Upper lobe of left lung (tissue), 4 donors: ENCODE results near the gene MAP1S.

Experiments used
- EP300 ChIP-seq, 4 donors: sonication (generic); formaldehyde crosslinking; IDR thresholded peaks; one replicate each; pipeline ENCODE4 v1.5.1; 2017; ENCODE audit warnings: antibody characterized with exemption in 4 of 4, control low read depth in 2 of 4
- TF ChIP-seq, protein P1 (sequence below), 6 experiments: fragments of 450-650 bp in 4 of 6; fragments of 200-600 bp in 2 of 6; sonication (generic) in 2 of 6; IDR thresholded peaks; one replicate each; pipeline ENCODE4 v1.5.1; 2016 to 2019; ENCODE audit warnings: antibody characterized with exemption in 6 of 6

DNA sequence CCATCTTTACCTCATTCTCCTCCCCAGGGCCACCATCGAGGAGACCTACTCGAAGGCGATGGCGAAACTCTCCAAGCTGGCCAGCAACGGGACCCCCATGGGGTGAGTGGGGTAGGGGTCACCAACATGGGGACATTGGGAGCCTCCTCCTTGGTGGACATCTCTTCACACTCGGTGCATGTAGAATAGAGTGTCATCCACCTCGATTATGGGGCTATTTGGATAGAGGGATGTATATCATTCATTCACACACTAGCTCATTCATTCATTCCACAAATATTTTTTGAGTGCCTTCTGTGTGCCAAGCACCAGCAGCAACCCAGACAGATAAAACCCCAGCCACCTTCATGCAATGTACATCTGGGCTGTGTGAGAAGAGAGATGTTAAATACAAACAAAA, 45.1 kb downstream of the MAP1S start:
- TF ChIP-seq, protein P1, sequence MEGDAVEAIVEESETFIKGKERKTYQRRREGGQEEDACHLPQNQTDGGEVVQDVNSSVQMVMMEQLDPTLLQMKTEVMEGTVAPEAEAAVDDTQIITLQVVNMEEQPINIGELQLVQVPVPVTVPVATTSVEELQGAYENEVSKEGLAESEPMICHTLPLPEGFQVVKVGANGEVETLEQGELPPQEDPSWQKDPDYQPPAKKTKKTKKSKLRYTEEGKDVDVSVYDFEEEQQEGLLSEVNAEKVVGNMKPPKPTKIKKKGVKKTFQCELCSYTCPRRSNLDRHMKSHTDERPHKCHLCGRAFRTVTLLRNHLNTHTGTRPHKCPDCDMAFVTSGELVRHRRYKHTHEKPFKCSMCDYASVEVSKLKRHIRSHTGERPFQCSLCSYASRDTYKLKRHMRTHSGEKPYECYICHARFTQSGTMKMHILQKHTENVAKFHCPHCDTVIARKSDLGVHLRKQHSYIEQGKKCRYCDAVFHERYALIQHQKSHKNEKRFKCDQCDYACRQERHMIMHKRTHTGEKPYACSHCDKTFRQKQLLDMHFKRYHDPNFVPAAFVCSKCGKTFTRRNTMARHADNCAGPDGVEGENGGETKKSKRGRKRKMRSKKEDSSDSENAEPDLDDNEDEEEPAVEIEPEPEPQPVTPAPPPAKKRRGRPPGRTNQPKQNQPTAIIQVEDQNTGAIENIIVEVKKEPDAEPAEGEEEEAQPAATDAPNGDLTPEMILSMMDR (IDR thresholded peaks at IDR 0.05), result no peak
- TF ChIP-seq EP300 (IDR thresholded peaks at IDR 0.05), result no peak
